Putamen (tissue), 1 donor: Measurements from ENCODE around the gene NPC1.

Experiments used
- DNase-seq: peaks from one replicate; pipeline ENCODE4 v3.0.0-alpha.2; 2016; ENCODE audit warnings: low spot score

Gene NPC1

DNA sequence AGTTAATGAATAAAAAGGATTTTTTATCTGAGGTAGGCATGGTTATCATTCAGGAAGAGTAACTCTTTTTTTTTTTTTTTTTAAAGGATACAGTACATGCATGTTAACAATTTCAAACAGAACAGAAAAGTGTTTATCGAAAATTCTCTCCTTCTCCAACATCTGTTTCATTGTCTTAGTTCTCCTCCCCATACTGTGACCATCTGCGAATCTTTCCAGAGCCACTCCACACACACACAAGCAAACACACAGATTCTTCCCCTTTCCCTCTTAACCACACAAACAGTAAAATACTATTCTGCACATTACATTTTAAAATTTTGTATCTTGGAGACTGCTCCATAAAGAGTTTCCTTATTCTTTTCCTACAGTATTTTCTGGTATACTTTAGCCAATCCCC lies 38.0 kb downstream of the NPC1 start:
- DNase-seq: no peak

DNA sequence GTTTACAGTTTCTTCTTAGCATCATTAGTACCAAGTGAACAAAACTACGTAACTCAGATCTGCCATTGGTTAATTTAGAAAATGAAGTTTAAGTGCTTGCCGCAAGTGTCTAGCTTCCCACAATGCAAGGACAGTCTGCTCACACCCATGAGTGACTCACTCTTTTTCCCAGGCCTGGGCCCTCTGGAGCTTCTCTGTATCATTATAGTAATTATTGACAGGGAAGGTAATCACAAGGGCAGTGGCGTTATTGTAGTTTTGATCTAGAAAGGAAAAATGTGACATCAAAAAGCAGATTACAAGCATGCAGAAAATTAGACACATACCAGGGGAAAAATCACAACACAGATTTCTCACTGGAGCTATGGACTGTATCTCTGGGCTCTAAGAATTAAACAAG lies 38.5 kb downstream of the NPC1 start:
- DNase-seq: no peak

DNA sequence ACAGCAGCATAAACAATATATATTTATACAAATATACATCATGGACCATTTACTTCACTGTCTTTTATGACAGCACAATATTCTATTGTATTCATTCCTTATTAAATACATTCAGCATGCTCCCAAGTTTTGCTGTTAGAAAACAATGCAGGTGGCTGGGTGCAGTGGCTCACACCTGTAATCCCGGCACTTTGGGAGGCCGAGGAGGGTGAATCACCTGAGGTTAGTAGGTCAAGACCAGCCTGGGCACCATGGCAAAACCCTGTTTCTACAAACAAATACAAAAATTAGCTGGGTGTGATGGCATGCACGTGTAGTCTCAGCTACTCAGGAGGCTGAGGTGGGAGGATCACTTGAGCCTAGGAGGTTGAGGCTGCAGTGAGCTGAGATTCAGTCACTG lies 39.0 kb downstream of the NPC1 start:
- no peak for DNase-seq

- no peak for DNase-seq
Observed at GRCh38 chr18:23545247-23545789, 41.0 kb downstream of the NPC1 start.

GRCh38 chr18:23542461-23542860 lies 43.8 kb downstream of the NPC1 start:
- DNase-seq: no peak

DNA sequence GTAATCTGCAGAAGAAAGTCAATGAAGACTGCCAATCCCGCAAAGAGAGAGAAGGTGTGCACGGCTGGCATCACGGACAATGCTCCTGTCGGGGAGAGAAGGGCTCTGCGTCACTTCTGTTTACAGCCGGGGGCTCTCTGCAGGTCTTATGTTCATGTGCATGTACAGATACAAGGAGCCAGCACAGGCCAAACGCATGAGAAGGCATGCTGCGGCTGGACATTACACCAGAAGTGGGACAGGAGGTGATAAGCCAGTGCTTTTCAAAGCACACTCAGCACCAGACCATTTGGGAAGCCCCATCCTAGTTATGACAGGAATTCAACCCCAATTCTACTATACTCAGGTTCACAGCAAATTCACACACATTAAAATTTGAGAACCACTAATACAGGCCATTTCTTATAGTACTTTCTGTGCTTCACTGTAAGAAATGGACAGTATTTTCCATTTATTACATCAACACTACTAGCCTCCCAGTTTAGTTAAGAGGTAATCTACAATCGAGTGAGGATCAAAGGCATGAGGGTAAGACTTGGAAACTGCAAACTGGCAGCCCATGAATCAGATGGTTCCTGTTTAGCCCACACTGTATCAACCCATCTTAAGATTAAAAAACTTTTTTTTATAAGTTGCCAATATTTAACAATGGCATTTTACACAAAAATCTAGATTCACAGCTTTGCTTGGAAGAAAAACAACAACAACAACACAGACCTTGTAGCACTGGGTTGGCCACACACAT lies 44.8 kb downstream of the NPC1 start:
- DNase-seq: no peak

- peak; percentile 39 for DNase-seq
Observed at GRCh38 chr18:23540867-23541266, 45.4 kb downstream of the NPC1 start.

GRCh38 chr18:23539911-23540525 lies 46.3 kb downstream of the NPC1 start:
- DNase-seq: no peak

DNA sequence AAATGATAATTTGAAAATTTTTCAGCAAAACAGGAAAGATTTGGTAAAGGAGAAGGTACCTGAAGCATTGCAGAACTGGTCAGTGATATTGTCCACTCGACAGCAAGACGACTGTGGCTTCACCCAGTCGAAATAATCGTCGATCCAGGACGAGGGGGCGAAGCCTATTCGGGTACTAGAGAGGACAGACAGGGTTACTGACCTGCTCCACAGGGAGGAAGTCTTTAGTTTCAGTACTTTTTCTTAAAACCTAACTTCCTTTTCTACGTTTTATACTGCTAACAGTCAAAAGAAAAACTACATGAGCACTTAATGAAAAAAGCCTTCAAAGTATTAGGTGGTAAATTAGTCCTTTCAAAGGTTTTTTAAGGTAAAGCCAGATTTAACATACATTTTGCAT lies 47.0 kb downstream of the NPC1 start:
- DNase-seq: no peak

DNA sequence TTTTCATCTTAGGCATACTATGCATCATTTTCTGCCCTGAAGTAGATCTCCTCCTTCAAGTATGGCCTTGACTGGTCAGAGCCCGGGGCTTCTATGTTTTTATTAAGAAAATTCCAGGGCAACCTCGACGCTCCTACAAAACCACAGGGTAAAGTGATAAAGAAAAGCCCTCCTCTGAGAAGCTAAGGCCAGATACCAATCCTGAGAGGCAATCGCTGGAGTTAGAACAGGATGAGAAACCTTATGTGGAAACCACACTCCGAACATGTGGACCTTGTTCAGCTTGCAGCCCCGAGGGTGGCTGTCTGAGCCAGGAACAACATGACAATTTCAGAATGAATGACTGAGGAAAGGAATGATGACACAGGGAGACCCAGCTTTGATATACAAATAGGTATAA lies 47.4 kb downstream of the NPC1 start:
- DNase-seq: no peak

DNA sequence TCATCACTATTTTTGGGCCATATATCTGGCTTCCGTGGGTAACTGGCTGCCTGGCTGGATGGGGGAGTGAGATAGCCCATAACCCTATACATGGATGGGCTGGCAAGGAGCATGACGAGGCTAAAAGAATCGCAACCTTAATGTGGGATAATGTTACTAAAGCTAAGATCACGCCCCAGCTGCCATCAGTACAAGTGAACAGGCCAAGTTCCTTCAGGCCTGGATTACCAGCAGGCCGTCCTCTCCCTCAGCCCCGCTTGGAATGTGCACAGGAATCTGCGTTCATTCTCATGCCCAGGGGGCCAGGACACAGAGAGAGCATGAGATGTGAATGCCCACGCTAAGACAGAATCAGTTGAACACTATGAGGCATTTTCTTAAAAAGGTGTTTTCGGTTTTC lies 48.3 kb downstream of the NPC1 start:
- DNase-seq: no peak

GRCh38 chr18:23537274-23537673 lies 49.0 kb downstream of the NPC1 start:
- no peak for DNase-seq

DNA sequence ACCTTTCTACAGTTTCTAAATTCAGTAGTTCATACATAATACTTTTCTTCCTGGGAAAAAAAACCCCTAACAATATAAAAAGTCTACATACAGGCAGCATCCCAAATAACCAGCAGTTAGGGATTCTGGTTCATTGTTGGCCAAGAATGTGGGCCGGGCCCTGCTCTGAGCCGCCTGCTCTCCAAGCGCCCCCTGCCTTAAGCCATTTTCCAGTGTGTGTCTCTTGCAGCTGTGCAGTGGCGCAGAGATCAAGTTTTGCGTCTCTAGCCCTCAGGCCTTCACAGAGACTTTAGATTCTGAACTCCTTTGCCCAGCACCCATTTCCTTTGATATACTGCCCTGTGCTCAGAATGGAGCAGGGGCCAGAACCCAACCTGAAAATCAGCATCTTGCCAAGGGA lies 50.1 kb downstream of the NPC1 start:
- DNase-seq: no peak

DNA sequence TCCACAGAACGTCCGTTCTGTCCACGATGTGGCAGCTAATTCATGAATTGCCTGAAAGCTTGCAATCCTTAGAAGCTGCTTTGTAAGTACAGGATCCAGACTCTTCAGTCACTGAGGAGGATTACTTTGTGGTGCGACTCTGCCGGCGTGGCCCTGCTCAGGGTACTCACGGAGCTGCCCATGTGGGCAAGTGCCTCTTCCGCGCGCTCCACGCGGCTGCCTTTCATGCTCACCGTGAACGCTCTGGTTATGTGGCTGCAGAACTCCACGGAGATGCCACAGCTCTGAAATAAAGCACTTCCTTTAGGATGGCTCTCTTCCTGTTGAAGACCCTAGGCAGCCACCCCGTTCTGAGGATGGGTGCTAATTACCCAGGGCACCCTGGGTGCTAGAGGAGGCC lies 52.0 kb downstream of the NPC1 start:
- no peak for DNase-seq

DNA sequence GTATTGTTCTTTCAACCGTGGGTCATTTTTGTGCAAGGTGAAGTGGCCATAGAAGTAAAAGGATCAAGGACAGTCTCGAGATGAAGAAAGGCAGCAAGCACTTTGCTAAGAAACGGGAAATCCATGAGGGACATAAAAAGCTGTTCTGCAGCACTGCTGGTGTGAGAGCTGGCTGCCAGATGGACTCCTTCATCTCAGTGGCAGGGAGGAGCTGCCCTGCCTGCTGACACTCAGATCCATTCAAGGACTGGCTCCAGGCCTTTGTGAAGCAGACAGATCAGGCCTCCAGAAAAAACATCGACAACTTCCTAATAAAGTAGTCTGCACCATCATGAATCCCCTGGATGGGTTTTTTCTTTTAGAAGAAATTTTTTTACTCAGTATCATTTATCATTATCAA lies 53.5 kb downstream of the NPC1 start:
- no peak for DNase-seq

DNA sequence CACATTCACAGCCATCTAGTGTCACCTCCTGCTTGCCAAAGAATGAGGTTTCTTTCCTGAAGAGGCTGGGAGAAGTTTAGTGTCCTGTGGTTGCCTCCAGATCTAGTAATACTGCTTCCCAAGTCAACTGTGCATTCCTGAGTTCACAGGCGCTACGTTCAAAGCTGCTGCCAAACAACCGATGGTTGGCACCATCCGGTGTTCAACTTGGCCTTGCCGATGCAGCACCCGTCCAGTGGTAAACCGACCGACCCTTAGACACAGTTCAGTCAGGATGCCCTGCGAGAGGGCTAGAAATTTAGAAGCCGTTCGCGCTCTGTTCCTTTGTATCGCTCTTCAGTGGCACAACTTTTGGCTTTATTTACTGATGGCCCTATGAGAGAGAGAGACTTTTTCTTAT lies 54.4 kb downstream of the NPC1 start:
- no peak for DNase-seq

- DNase-seq: no peak
Observed at GRCh38 chr18:23530195-23530594, 56.1 kb downstream of the NPC1 start.

GRCh38 chr18:23529604-23530003 lies 56.7 kb downstream of the NPC1 start:
- DNase-seq: no peak

GRCh38 chr18:23528580-23529472 lies 57.5 kb downstream of the NPC1 start:
- no peak for DNase-seq

DNA sequence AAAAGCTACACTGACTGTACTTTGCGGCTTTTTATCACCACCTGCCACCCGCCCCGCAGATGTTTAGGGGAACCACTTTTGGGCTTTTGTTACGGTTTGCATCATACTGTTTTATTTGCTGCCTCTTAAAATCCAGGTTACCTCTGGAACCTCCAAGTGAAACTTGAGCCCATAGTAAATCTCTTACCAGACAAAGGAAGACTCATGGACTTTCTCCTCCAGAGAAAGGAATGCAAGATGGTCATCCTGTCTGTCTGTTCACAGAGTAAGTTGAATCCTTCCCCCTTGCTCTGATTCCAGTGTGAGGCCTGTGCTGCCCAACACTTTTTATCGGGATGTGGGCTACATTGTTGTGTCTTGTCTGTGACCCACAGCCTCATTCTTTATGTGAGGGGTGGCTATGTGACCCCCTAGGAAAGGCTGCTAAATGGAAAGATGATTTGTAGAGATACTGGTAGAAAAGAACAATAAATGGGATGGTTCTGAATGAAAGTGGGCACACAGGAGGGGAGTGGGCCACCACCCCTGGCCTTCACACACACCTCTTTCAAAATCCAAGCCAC lies 59.7 kb downstream of the NPC1 start:
- no peak for DNase-seq

DNA sequence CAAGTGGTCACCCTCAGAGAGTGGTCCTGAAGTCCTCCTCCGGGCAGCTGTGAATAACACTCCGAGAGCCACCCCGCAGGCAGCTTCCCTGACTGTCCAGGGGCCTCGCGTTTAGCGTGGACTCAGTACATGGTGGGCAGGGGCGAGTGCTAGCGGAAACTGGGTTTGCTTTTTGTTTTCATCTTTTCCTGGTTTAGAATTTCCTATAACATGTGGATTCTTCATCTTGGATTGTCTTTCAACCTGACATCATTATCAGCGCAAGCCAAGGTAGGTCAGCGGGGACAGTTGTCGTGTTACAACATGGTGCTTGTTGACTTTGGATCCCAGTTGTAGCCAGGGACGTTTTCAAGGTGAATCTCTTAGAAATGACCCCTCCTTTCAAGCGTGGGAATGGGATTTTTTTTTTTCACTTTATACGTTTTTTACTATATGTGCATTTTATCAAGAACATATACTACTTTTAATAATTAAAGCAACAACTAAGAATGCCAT lies 62.0 kb downstream of the NPC1 start:
- DNase-seq: no peak
